Measurements from ENCODE around the gene PROM1. TPM values are rescaled to one million over a fixed set of nuclear protein-coding genes. Genes with fewer than 3 reads are reported as not detected.

The PROM1 gene
- total and polyA plus RNA-seq, 2 of the 8 experiments (the other 6 are each of a cell fraction or from before 2014, with no cell fraction given) = 36.0 to 59.7 TPM

GRCh38 chr4:16018061-16018676 lies 65.7 kb downstream of the PROM1 start:
- Histone ChIP-seq H3K14ac (ENCODE audit: insufficient read length) (no peak overlapping the region), H3K27ac (ENCODE audit: low read depth, low read length) (no peak overlapping the region), H3K23ac (ENCODE audit: insufficient read length) (no peak overlapping the region), H2BK20ac (ENCODE audit: low read length) (no peak overlapping the region), H3K23me2 (ENCODE audit: low read depth, low read length) (no peaks in the 10 kb centered on the region), H2AFZ (ENCODE audit: low read length) (no peak overlapping the region), H3K4me2 (ENCODE audit: insufficient read depth in 1 of 2, low read depth in 2 of 2, low read length in 2 of 2) (no peak overlapping the region), H3K18ac (ENCODE audit: extremely low read depth, low read length) (no peak overlapping the region), H2BK12ac (ENCODE audit: low read depth, low read length) (no peak overlapping the region), H2BK5ac (ENCODE audit: low read depth, low read length) (no peak overlapping the region), H3K56ac (replicated peaks; ENCODE audit: insufficient read length, low read depth, low read length) (no peak overlapping the region), H2BK120ac (replicated peaks; ENCODE audit: low read depth, low read length) (no peak overlapping the region), H3K4ac (replicated peaks; ENCODE audit: insufficient read length, low read depth, low read length) (no peak overlapping the region), H4K20me1 (replicated peaks in 1 of 2; ENCODE audit: control insufficient read depth in 1 of 2, insufficient read depth in 2 of 2, low read length in 2 of 2) (no peaks in the 10 kb centered on the region), H3K27me3 (replicated peaks in 1 of 4; ENCODE audit: control insufficient read depth in 3 of 4, extremely low read depth in 1 of 4, insufficient read depth in 3 of 4, low read length in 3 of 4) (no peaks in the 10 kb centered on the region), H3K79me2 (ENCODE audit: control insufficient read depth in 1 of 2, insufficient read depth in 2 of 2, low read length in 2 of 2) (no peaks in the 10 kb centered on the region), H3K36me3 (ENCODE audit: control insufficient read depth in 2 of 4, insufficient read depth in 4 of 4, low read length in 3 of 4) (peaks cover 6 to 56% (median 35%) of the 10 kb centered on the region in 4 experiments; a peak in 7 of 8 replicates), H3K4me3 (ENCODE audit: extremely low read depth in 1 of 4, insufficient read depth in 2 of 4, low read depth in 3 of 4, low read length in 4 of 4) (no peak overlapping the region), H2AK5ac (ENCODE audit: low read depth, low read length) (no peak overlapping the region), H4K8ac (ENCODE audit: extremely low read depth, insufficient read depth, low read length) (no peak overlapping the region), H3K9ac (replicated peaks in 1 of 4; ENCODE audit: extremely low read depth in 1 of 4, low read depth in 3 of 4, low read length in 3 of 4) (no peak overlapping the region), H4K91ac (replicated peaks; ENCODE audit: insufficient read length, low read length) (no peak overlapping the region), H3K79me1 (ENCODE audit: low read depth, low read length) (no peaks in the 10 kb centered on the region), H3K4me1 (replicated peaks in 1 of 4; ENCODE audit: control insufficient read depth in 3 of 4, insufficient read depth in 4 of 4, low read length in 3 of 4) (no peaks in the 10 kb centered on the region), H3K9me3 (ENCODE audit: insufficient read depth in 2 of 2, low read depth in 1 of 2, low read length in 1 of 2) (no peaks in the 10 kb centered on the region), H2BK15ac (ENCODE audit: low read length) (no peak overlapping the region), H4K5ac (ENCODE audit: insufficient read length, low read depth, low read length) (no peak overlapping the region)
- DNase-seq (ENCODE audit: low read depth in 1 of 2, low spot score in 2 of 2) = no peak
- TF ChIP-seq TCF12 (IDR thresholded peaks at IDR 0.05; ENCODE audit: low read depth, low read length) = no peak
- POLR2A ChIA-PET (ENCODE audit: partially characterized antibody) = interaction anchor here (1.1 to 1.4 kb wide), 2 partner anchors 10 to 23 kb away, joined by 3 read pairs; no protein-coding TSS in a partner anchor
- no peak for FAIRE-seq
- CTCF ChIA-PET (ENCODE audit: partially characterized antibody) = interaction anchor here (0.7 to 2.4 kb wide), 7 partner anchors 9 to 188 kb away, joined by 3 to 10 read pairs (median 5); no protein-coding TSS in a partner anchor
- 91% methylated on average over 8 of the region's 8 CpGs; no CpG with 5 or more reads in 1 of the 2 experiments for WGBS, 2 experiments (ENCODE audit: extremely low coverage in 1 of 2, insufficient coverage in 1 of 2, insufficient read length in 1 of 2, insufficient replicate concordance in 2 of 2, low coverage in 1 of 2, low lambda C conversion rate in 2 of 2, missing lambda C conversion rate in 1 of 2)

Data from H1 (cell line).